NCI-H2107 treated with DMSO at 0.1 percent for 48 hours (cell line): ENCODE measurements around the gene ZC3H13.

Source experiments
- DNase-seq: peaks from one replicate; lab custom pipeline; 2025; ENCODE audit not compliant: unreplicated experiment; lab: John Stamatoyannopoulos, UW

Gene ZC3H13

DNA sequence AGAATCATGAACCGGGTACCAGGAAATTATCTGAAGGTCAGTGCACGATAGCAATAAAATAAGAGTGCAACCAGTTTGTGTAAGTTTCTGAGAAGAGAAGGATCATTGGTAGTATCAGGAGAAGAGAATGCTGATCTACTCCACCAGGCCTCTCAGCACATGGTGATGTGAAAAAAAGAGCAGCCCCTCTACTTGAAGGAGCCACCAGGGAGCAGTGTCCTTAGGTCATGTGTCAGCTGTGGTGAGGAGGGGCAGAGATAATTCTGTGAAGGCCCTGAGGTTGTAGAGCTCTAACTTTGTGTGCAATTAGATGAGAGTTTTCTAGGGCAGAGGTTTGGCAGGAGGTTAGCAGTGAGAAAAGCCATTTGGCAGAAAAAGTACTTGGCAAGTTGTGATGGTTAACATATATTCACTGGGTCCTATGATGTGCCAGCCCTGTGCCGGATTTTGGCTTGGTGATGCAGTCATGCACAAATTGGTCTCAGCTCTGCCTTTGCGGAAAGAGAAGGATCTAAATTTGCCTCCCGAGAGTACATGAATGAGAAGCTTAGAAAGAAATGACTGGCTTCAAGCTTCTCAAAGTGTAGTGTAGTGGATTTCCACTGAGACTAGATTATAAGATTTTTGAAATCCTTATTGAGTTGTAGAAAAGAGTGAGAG, 19.2 kb upstream of the ZC3H13 start:
- DNase-seq, result no peak

DNA sequence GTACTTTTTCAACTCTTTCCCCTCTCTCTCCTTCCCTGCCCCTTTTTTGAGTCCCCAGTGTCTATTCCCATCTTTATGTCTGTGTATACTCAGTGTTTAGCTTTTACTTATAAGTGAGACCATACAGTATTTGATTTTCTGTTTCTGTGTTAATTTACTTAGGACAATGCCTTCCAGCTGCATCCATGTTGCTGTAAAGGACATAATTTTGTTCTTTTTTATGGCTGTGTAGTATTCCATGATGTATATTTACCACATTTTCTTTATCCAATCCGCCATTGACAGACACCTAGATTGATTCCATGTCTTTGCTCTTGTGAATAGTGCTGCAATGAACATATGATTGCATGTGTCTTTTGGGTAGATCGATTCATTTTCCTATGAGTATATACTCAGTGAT, 10.7 kb upstream of the ZC3H13 start:
- no peak for DNase-seq

DNA sequence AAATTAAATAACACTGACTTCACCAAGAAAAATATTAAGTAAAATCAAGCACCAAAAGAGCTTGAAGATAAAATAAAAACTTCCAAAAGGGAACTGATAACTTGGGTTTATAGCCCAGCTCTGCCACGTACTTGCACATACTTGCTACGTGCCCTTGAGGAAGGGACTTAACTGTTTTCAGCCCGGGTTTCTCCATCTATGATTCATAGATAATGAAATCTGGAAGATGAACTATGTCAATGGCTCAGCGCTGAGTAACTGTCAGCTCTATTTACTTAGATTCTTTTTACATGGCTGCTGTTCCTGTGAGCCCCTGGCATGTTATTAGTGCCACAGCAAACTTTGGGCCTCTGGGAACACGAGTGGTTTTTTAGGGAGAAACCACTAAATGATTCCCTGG, 9.6 kb upstream of the ZC3H13 start:
- no peak for DNase-seq

DNA sequence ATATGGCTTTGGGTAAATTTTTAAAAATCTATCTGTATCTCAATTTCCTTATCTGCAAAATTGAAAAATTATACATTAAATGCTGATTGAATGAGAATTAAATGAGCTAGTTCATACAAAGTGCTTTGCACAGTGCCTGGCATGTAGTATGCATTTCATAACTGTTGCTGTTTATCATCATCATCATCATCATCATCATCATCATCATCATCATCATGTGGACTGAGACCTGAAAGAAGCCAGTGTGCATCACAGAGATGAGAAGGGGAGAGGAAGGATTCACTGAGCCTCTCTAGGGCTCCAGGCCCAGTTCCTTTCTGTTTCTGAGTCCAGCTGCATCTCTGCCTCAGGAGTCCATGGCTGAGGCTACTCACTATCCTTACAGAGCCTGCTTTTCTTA, 6.9 kb upstream of the ZC3H13 start:
- DNase-seq, result no peak

DNA sequence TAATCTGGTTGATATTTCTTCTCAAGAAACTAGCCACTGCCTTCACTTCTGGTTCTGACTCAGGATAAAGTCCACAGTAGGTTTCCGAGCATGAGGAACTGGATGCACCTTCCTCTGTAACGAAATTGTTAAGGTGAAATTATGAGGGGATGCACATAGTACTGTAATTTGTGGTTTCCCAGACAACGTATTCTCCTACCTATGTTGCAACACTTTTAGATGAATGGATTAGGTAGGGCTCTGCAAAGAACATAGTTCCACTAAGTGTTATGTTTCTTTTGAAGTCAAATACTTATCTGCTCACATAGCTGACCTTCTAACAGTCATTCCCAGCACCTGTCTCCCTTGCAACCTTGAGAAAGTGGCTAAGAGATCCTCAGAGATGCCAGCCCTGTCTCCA, 5.7 kb upstream of the ZC3H13 start:
- DNase-seq, result no peak

DNA sequence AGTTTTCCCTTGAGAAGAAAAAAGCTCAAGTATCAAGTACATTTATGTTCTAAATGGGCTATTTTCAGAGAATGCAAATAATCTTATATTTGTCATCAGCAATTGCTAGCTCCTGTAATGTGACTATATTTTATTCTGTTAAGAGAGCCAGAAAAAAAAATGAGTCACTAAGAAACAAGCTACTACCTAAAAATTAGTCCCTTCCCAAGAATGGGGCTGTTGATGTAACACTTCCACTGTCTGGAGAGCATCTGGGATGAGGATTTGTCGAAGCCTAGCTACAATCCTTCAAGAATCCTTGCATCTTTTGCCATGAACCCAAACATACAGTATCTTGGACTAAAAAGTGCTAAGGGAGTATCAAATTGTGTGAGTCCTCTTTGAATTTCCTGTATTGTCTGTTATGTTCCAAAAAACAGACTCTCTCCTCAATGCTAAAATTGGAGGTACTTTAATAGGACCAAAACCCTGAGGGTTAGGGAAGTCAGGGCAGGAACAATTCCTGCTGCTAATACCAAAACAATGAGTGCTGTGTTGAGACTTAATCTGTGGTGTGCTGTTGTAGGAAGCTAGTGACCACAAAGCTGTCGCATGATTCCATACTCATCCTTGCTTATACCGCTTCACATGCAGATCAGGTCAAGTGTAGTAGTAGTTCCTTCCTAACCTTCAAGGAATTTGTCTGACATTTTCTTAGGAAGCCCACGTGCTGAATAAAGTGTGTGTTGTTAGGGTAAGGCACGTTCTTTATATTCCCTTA, 4.9 kb upstream of the ZC3H13 start:
- no peak for DNase-seq

DNA sequence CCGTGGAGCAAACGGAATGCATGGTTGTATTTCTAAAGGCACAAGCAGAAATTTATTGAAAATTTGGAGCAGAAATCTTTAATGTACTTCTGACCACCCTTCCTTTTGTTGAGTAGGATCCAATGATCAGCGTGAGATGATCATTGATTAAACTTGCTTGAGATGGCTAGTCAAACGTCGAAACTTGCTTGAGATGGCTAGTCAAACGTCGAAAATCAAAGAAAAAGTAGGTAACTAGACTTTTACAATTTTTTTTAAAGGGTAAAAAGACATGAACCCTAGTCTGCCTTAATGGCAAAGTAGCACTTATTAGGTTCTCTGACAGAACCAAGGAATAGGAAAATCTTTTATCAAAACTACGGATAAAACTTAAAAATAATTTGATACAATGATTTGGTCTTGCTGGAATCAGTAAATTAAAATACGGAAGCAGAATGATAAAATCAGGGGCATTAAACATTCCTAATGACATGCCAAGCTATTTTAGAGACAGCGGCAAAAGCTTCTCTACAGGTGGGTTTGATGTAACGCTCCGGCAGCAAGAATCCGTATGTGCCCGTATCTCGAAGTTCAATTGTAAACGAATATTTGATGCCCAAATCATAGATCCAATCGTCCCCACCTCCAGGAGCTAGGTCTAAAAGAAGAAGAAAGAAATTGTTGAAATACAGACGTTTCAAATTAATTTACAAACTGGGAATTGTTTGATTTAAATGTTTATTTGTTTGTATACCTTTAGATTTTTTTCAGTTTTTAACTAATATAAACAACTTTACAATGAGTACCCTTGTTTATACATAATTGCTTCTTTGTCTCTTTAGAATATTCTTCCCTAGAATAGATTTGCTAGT, 841 bp upstream of the ZC3H13 start:
- no peak for DNase-seq

DNA sequence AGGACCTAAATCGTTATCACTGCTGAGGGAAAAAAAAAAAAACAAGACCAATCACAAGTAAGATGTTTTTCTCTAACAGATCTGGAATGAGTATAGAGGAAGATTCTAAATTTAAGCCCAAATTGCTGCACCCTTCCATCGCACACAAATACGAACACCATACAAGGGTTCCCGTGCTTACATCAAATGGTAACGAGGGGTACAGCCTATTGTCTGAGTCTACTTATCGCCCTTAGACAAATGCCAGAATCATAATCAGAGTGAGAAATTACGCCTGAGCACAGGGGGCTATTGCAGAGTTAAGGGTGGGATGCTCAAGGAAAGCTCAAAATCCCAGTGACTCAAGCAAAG, 603 bp downstream of the ZC3H13 start:
- no peak for DNase-seq

DNA sequence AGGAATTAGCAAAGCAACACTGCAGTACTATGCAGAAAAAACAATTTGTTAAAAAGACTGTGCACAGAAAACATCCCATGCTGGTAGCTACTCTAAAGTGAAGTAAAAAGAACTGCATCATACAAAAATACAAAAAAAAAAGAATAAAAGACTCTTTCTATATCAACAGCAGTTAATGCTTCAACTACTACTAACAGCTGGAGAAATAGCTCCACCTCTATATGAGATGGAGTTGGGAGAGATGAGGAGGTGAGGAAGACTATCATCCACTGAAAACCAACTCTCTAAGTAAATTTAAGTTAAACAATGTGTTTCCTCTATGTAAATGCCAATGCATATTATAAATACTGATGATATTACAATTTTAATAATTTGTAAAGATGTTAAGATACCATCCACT, 1.8 kb downstream of the ZC3H13 start:
- no peak for DNase-seq

DNA sequence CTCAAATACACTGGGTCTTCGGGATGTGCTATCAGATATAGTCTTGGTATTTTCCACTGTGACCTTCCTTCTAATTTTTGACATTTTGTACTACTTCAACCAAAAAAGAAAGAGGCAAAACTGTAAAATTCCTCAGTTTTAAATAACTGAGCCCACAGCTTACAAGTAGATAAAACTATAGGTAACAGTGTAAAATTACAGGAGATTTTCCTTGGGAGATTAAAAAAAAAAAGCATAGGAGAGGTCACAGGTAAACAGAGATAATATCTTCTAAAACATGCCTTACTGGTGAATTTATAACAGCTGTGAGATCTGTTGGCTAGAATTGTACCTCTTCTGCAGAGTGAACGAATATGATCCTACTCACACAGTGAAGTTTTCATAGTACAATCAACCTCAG, 7.1 kb downstream of the ZC3H13 start:
- no peak for DNase-seq

DNA sequence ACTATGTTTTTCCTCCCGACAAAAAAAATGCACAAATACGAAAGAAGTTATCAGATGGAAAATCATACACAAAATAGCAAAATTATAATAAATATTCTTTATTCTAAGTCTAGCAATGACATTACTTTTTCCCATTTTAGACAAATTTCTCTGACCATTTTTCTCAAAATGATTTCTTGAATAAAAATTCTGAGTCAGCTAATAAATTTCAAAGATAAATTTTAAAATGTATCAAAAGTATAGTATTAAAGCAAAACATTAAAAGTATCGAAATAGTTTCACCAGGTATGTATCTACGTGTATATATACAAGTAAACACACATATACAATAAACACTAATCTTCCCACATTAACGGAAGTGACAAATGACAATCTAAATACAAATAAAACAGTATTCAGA, 8.9 kb downstream of the ZC3H13 start:
- no peak for DNase-seq

DNA sequence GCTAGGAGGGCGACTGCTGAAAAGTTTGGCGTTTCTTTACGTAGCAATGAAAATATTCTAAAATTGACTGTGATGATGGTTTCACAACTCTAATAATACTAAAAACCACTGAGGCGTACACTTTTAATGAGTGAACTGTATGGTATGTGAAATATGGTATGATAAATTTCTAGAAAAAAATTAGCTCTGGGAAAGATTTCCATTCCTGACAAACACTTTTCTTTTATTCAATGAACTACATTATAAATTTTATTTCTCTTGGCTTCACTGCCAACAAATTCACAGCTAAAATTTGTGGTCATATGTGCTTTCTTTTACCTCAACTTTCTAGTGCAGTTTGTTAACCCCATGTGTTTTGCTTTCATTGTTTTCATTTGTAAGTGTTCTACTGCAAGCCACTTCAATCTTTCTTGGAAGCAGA, 11.1 kb downstream of the ZC3H13 start:
- DNase-seq, result no peak

DNA sequence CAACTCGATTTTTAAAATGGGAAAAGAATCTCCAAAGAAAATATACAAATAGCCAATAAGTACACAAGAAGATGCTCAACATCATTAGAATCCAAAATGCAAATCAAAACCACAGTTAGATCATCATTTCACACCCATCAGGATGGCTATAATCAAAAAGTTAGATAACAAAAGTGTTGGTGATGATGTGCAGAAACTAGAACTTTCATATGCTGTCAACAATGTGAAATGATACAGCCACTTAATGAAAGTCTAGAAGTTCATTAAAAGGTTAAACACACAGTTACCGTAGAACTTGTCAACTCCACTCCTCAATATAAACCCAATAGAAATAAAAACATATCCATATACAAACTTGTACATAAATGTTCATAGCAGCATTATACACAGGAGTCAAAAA, 11.8 kb downstream of the ZC3H13 start:
- DNase-seq, result no peak

DNA sequence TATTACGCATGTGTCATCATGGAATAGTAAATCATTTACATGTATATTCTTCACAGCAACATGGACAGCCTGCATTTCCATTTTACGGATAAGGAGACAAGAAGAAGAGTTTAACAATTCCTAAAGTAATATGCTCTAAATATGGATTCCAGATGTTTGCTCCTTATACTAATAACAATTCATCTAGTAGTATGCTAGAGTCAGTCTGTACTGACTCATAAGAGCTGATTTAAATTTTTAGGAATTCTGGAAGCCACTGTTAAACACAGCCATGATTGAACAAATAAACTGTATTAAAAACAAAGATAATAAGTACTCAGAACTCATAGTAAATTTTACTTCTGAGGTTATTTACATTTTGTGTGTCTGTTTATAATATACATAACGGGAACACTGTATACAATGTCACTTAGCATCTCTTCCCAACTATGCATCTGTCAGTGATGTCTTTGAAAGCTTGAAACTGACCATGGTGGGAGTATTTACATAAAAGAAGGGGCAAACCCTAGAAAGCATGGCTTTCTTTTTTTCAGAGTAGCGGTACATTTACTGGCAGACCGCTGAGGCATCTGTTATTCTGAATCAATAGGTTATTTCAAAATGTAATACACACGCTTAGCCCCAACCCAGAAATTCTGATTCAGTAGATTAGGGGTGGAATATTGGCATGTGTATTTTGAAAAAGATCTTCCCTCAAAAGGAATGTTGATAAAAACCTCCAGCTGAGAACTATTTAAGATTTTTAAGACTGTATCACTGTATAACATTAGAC, 12.9 kb downstream of the ZC3H13 start:
- DNase-seq, result no peak

DNA sequence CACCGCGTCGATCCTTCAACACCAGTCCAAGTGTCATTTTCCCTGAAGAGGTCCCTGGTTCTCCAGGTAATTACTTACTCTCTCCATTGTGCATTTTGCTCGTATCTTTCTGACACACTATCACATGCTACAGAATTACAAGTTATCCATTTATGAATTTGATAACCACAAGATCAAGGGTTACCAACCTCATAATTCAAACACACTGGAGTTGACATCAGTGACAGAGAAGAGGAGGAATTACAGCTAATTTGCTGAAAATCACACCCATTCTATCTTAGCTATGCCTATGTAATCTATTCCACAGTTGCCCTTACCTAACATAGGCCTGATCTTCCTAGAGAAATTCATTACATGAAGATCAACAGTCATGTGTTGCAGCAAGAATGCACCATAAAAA, 14.2 kb downstream of the ZC3H13 start:
- DNase-seq, result no peak

DNA sequence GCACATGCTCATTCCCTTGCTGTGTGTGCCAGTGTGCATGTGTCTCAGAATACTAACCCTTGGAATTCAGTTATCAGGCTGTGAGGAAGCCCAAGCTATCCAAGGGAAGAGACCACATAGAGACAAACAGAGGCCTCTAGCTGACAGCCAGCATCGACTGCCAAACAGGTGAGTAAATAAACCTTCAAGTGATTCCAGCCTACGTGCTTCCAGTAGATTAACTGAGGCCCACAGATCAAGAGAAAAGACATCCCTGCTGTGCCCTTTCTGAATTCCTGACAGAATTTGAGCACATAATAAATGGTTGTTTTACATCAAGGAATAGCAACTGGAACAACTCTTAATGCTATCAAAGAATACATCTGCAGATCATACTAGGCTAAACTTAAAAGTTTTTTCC, 17.5 kb downstream of the ZC3H13 start:
- no peak for DNase-seq

DNA sequence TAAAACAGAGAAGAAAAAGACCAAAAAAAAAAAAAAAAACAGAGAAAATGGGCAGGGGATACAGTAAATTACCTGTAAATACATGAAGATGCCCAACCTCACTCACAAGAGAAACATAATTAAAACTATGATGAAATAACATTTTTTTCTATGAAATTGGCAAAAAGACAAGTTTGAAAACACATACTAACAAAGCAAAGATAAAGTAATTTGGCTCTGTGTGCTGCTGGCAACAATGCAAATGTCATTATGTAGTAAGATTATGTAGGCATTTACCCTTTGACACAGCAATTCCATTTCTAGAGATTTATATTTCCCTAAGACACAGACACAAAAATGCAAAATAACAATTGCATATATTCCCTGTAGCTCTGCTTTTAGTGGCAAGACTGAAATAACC, 20.2 kb downstream of the ZC3H13 start:
- no peak for DNase-seq

DNA sequence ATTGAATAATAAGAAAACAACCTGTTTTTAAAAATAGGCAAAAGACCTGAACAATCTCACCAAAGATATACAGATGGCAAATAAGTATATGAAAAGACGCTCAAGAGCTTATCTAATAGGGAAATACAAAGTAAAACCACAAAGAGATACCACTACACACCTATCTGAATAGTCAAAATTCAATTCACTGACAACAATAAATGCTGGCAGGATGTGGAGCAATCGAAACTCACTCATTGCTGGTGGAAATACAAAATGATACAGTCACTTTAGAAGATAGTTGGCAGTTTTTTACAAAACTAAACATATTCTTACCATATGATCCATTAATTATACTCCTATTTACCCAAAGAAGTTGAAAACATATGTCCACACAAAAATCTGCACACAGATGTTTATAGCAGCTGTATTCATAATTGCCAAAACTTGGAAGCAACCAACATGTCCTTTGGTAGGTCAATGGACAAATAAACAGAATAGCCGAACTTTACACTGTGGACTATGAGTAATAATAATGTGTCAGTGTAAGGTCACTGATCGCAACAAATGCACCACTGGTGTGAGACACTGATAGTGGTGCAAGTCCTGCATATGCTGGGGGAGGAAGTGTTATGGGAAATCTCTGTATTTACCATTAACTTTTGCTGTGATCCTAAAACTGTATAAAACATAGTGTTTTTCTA, 20.8 kb downstream of the ZC3H13 start:
- no peak for DNase-seq

DNA sequence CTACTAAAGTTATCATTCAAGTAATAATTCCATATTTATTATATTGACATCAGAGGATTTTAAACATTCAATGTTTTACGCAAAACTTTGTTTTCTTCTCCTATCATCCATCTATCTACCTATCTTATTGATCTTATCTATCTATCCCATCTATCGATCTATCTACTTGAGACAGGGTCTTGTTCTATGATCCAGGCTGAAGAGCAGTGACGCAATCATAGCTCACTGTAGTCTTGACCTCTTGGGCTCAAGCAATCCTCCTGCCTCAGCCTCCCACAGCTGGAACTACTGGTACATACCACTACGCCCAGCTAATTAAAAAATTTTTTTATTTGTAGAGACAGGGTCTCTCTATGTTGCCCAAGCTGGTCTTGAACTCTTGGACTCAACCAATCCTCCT, 27.4 kb downstream of the ZC3H13 start:
- no peak for DNase-seq

DNA sequence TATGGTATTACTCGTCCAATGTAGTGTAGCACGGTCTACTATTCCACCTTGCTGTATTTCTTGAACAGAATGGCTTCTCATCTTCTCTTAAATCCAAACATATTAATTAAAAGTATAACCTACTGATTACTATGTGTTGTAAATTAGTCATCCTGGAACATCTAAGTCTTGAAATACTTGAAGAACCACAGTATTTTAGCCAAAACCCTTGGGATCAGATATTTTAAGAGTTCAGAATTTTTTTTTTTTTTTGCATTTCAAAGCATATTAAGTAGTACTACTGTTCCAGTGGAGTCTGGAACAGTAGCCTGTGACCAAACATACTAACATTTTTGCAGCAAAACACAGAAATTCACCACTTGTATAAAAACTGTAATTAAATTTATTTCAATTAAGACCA, 30.1 kb downstream of the ZC3H13 start:
- DNase-seq, result no peak

DNA sequence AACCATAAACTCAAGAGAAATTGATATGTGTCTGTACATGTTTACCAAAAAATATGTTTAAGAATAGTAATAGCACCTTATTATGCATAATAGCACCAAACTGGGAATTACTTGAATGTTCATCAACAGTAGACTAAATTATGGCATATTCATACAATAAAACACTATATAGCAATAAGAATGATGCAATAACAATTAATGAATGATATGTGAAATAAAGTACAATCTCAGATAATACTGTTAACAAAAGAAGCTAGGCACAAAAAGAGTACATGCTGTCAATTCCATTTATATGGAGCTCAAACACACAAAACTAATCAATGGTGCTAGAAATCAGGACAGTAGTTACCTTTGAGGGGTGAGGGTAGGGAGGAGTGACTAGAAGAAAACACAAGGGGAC, 36.3 kb downstream of the ZC3H13 start:
- no peak for DNase-seq
